ENCODE measurements around the gene NAA80.

DNA sequence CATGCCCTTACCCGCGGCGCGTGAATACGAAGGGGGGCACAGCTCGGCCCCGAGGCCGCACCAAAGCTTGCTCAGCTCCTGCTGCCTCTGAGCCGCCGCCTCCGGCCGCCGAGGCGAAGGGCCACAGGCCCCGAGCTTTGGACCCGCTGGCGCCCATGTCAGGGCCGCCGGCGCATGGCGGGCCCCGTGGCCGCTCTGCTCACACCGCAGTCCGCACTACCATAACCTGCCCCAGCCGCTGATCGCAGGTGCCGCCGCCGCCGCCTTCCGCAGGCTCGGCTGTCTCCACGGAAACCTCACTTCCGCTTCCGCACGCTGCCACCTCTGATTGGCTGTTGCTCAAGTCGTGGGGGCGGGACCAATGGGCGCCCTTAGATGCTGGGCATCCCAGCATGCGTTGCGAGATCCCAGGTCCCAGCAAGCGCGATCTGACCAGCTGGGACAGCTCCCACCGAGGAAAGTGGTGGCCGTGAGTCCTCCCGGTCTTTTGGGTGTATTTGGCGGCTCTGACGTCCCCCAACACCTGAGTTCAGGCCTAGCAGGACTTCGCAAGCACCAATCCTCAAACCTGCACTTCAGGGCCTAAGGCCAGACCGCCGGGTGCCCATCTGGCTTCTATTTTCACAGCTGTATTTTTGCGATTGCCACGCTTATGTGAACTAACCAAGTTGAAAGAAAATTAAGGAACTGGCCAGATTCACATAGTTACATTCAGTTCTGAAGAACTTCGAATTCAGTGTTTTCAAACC, 28.9 kb upstream of the NAA80 start, which contains the start of gene TUSC2:
- TF ChIP-seq, protein P1, sequence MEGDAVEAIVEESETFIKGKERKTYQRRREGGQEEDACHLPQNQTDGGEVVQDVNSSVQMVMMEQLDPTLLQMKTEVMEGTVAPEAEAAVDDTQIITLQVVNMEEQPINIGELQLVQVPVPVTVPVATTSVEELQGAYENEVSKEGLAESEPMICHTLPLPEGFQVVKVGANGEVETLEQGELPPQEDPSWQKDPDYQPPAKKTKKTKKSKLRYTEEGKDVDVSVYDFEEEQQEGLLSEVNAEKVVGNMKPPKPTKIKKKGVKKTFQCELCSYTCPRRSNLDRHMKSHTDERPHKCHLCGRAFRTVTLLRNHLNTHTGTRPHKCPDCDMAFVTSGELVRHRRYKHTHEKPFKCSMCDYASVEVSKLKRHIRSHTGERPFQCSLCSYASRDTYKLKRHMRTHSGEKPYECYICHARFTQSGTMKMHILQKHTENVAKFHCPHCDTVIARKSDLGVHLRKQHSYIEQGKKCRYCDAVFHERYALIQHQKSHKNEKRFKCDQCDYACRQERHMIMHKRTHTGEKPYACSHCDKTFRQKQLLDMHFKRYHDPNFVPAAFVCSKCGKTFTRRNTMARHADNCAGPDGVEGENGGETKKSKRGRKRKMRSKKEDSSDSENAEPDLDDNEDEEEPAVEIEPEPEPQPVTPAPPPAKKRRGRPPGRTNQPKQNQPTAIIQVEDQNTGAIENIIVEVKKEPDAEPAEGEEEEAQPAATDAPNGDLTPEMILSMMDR (CRISPR knock-in tag; IDR thresholded peaks at IDR 0.05), result no peak; the same call in 1 of the 2 replicates
- TF ChIP-seq POLR2A (IDR thresholded peaks at IDR 0.05; ENCODE audit: insufficient read depth in 1 of 2, low read depth in 2 of 2, low read length in 2 of 2), result peak in 1 of 2 experiments; percentile 80; a peak in 2 of 4 replicates
- peak; percentile 80 for TF ChIP-seq HDAC2 (CRISPR knock-in tag; IDR thresholded peaks at IDR 0.05)
- TF ChIP-seq ISL2 (CRISPR knock-in tag; IDR thresholded peaks at IDR 0.05), result peak; percentile 70
- no peak for TF ChIP-seq ZNF83 (CRISPR knock-in tag; IDR thresholded peaks at IDR 0.05; ENCODE audit: borderline replicate concordance)
- TF ChIP-seq ZNF329 (CRISPR knock-in tag; IDR thresholded peaks at IDR 0.05; ENCODE audit: low read depth), result no peak
- TF ChIP-seq U2AF1 (optimal IDR thresholded peaks at IDR 0.05; ENCODE audit: low read depth, low read length), result no peak
- TF ChIP-seq ZNF629 (CRISPR knock-in tag; conservative IDR thresholded peaks at IDR 0.05), result no peak
- TF ChIP-seq CREM (IDR thresholded peaks at IDR 0.05), result peak; percentile 74
- TF ChIP-seq CREM (CRISPR knock-in tag; IDR thresholded peaks at IDR 0.05), result no peak
- TF ChIP-seq, protein P2, sequence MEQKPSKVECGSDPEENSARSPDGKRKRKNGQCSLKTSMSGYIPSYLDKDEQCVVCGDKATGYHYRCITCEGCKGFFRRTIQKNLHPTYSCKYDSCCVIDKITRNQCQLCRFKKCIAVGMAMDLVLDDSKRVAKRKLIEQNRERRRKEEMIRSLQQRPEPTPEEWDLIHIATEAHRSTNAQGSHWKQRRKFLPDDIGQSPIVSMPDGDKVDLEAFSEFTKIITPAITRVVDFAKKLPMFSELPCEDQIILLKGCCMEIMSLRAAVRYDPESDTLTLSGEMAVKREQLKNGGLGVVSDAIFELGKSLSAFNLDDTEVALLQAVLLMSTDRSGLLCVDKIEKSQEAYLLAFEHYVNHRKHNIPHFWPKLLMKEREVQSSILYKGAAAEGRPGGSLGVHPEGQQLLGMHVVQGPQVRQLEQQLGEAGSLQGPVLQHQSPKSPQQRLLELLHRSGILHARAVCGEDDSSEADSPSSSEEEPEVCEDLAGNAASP (CRISPR knock-in tag; IDR thresholded peaks at IDR 0.05; ENCODE audit: borderline replicate concordance), result peak; percentile 45
